Activated T-helper 9 cell treated with anti-CD3 and anti-CD28 coated beads, Interleukin-2, amount 50 U/mL, for 16 hours (primary cell): ENCODE results near the gene FBXO7.
"Not testable (repeated sequence)": the region's sequence is repeated elsewhere in the genome, so short reads cannot be mapped to it uniquely, and the experiment has no call there.

Source experiments
- DNase-seq: peaks from one replicate; pipeline ENCODE4 v3.0.0-alpha.2; 2020; ENCODE audit warnings: low read depth

The FBXO7 gene

DNA sequence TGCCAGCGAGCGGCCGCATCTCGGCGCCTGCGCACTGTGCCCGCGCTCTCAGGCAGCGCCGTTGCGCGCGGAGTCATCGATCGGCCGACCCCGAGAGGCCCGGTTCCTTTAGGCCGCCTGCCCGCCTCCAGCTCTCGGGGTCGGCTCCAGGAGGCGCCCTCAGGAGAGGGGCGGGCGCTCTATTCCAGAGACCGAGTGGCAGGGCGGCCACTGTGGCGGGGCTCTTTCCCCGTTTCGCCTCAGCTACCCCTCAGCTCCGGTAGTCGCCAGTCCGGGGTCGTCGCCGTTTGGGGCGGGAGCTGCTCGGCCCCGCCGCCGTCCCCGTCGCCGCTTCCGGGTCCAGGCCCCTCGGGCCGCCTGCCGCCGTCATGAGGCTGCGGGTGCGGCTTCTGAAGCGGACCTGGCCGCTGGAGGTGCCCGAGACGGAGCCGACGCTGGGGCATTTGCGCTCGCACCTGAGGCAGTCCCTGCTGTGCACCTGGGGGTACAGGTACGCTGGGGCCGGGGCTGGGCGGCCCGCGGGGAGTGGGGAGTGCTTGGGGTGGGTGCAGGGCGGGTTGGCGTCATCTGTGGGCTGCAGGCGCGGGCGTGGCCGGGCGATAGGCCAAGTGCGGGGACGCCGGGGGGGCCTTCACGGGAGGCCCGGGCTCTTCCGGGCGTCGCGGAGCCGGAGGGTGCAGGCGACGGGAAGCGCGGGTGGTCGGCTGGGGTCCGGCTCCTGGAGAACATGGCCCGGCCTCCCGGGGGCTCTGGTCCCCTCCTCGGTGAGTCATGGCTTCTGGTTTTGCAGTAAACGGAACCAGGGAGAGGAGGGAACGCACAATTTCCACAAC, at the start of gene FBXO7:
FBXO7 (plus strand) TSS at position 177 of the 833 bp plus-strand sequence; CDS start at position 369, 192 bp downstream.
- peak; percentile 83 for DNase-seq

- DNase-seq: no peak
These were observed 47.7 kb upstream of the FBXO7 start for GRCh38 chr22:32426881-32427280.

- DNase-seq: no peak
These were observed 44.3 kb upstream of the FBXO7 start for GRCh38 chr22:32430352-32430751.

DNA sequence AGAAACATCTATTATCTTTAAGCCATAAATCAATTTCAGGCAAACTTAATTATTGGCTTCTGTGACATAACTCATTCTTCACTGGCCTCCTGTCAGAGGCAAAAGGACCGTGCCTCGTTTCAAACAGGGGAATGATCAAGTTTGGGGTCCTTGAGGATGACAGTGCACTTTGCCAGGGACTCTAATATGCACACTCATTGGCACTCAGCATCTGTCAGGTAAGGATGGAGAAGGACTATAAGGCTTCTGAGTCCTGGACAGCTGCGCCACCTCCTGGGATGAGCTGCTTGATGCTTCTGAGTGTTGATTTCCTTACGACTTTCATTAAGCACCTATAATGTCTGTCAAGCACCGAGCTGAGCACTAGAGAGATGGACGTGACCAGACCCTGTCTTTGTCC, 30.5 kb upstream of the FBXO7 start:
- no peak for DNase-seq

DNA sequence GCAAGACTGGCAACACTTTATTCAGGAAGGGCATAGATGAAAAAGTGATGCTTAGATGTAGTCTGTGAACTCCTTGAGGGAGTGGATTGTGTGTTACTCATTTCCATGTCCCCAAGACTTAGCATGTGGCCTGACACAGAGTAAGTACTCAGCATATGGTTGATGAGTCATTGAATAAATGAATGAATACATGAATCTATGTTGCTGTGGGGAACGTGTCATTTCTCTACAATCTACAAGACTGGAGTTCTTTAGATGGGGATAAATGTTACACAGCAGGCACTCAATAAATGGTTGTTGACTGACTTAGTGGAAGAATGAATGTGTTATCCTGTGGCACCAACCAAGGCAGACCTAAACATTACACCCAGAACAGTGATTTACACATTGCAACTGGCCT, 28.3 kb upstream of the FBXO7 start:
- no peak for DNase-seq

GRCh38 chr22:32448980-32449379, 25.6 kb upstream of the FBXO7 start:
- DNase-seq: no peak

- DNase-seq: no peak
These were observed 17.6 kb upstream of the FBXO7 start for GRCh38 chr22:32457031-32457430.

DNA sequence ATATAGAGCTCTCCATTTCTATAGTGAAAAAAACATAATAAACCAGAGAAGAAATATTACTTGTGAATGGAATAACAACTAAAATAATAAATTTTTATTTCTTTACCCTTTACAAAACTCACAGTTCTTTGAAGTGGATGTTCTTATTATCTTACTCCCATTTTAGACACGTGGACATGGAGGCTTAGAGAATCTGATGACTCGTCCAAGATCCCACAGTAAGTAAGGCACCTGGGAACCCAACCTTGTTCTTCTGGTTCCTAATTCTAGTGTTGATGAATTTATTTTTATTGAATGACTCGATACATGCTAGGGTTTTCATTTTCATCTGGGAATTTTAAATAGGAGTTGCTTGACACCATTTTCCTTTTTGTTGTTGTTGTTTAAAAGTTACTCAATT, 12.2 kb upstream of the FBXO7 start:
- DNase-seq: no peak

DNA sequence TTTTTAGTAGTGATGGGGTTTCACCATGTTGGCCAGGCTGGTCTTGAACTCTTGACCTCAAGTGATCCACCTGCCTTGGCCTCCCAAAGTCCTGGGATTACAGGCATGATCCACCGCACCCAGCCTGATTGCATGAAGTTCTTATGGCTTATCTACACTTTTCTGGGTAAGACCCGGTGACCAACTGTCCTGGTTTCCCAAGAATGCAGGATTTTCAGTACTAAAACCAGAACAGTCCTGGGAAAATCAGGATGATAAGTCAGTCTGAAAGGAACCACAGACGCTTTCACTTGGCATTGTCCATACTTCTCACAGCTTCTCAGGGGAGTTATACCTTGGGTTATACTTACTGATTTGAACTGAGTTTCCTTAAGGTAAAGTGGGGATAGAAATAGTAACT, 8.9 kb upstream of the FBXO7 start:
- no peak for DNase-seq

- DNase-seq: no peak
These were observed 8.1 kb upstream of the FBXO7 start for GRCh38 chr22:32466496-32466895.

DNA sequence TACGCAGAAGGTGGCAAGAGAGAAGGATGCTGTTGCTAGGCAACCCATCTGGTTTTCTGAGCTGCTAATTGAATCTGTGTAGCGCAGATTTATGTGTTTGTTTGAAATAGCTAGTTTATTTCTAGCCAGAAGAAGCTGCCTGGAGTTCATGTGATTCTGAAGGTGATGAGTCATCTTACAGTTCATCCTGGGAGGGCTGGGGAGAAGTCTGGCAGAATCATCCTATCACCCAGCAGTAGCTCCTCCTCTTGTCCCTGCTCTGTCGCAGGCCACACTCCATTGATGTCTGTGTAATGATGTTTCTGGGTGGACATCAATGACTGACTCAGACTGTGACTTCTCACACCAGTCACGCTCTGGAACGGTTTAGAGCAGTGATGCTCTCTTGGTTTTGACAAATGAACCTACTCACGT, 4.8 kb upstream of the FBXO7 start:
- no peak for DNase-seq

- no peak for DNase-seq
These were observed 1.1 kb upstream of the FBXO7 start for GRCh38 chr22:32473388-32473952.

DNA sequence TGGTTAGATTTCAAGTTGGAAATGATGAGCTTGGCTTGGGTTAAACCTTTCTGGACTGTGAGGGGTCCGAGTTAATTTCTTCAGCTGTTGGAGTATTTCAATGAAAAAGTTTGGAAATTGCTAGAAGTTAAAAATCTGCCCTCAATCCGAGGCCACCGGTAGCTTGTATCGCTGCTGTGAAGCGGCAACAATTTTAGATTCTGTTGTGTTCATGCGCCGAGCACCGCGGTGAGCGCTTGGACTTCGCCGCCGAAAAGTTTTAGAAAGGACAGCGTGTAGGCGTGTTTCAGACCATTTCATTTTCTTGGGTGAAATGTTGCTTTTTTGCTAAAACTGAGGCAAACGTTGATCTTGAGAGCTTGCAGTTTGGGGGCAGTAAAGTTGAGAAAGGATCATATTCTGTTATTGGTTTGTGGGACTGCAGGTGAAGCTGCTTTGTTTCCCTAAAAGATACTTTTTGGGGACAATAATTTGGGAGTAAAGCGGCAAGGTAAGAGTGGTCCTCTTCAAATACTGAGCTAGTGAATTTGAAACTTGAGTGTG, 928 bp downstream of the FBXO7 start:
- no peak for DNase-seq

DNA sequence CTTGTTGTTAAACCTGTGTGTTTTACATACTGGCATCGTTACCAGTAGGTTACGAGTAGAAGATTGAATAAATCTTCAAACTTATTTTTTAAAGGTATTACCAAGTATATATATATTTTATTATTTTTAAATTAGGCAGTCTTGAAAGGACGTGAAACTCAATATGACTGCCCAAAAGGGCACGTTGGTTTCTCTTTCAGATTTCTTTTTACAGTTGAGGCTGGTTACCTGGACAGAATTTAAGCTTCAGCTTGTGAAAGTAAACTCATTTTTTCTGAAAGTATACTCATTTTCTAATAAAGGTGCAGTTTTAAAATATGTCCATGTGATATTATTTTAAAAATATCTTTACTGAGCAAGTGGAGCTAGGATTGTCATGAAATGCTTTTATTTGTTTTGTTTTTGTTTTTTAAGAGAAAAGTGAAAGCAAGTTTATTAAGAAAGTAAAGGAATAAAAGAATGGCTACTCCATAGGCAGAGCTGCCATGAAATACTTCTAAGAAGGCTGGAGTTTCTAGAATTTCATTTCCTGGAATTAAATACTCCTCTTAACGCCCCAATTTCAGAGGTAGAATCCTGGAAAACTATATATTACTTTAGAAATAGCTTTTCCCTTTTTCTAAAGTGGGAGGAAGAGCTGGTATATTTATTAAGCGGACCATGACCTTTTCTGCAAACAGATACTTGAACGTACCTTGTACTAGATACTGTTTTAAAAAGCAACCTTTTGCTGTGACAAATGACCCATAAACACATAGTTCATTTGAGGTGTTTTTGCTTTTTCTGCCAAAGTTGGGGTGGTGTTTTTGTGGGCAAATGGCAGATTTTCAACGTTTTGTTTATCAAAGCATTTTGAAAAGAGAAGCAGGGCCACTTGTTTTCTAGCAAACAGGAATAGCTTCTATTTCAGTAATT, 1.9 kb downstream of the FBXO7 start:
- no peak for DNase-seq

GRCh38 chr22:32477596-32477995, 3.0 kb downstream of the FBXO7 start:
- no peak for DNase-seq

GRCh38 chr22:32478552-32478951, 3.9 kb downstream of the FBXO7 start:
- not testable (repeated sequence) for DNase-seq

DNA sequence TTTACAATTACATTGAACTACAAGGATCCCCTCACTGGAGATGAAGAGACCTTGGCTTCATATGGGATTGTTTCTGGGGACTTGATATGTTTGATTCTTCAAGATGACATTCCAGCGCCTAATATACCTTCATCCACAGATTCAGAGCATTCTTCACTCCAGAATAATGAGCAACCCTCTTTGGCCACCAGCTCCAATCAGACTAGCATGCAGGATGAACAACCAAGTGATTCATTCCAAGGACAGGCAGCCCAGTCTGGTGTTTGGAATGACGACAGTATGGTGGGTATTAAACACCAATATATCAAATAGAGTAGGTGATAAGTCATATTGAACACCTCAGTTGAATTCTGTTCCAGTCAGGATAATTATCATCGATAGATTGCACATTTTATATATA, 4.4 kb downstream of the FBXO7 start:
- no peak for DNase-seq

- no peak for DNase-seq
These were observed 5.6 kb downstream of the FBXO7 start for GRCh38 chr22:32480238-32480637.

GRCh38 chr22:32482708-32483107, 8.1 kb downstream of the FBXO7 start:
- DNase-seq: no peak

DNA sequence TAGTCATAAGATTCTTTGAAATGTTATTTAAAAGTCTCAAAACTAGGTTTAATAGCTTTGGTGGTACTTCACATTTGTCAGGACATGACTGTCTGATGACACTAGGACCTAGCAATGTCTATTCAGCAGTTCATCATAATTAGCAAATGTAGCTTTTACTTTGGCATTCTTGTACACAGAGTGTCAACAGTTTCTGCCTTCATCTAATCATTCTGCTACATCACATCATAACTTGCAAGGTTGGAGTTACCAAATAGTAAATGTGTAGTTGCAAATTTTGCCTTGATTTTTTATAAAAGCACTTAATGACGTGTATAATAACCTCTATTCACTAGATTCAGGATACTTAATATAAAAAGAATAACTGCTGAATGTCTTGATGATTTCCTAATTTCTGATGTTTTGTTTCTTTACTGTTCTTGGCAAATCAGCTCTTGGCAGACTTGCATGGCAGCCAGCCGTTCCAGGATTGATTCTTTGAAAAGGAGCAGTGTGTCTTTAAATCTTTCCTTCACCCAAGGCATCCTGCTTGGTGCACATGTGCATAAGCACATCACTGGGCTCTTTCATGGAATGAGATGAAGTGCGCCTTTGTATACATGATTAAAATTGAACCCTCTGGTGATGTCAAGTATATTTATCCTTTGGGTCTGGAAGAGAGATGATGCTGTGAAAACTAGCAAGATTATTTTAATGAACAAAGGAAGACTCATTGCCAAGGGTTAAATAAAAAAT, 12.2 kb downstream of the FBXO7 start:
- DNase-seq: no peak

DNA sequence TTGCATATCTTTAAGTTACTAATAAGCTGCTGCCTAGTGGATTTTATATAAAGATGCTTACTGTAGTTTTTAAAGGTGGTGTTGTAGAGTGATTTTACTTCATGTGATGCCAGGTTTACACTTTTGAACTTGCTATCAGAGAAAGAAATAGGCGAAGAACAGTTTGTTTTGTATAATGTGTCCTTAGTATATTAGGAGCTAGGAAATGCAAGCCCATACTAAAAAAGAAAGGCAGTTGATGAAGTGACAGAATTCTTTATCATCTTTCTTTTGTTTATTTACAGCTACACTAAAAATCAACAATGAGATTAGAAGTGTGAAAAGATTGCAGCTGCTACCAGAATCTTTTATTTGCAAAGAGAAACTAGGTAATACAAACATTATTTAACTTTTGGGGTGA, 12.8 kb downstream of the FBXO7 start:
- no peak for DNase-seq

- DNase-seq: no peak
These were observed 14.8 kb downstream of the FBXO7 start for GRCh38 chr22:32489377-32489776.
